GM23248 (cell line): ENCODE results near the gene ELF2.

Experiments used
- EZH2 ChIP-seq: fragments of 200-600 bp; sonication (generic); IDR thresholded peaks from 2 replicates; pipeline ENCODE4 v1.6.1; 2018; ENCODE audit warnings: antibody characterized with exemption, mild to moderate bottlenecking; ENCODE audit not compliant: insufficient read depth, poor library complexity, severe bottlenecking
- EZH2phosphoT487 ChIP-seq: fragments of 200-600 bp; sonication (generic); IDR thresholded peaks from 2 replicates; pipeline ENCODE4 v1.6.1; 2018; ENCODE audit warnings: antibody characterized with exemption, moderate library complexity, mild to moderate bottlenecking, low read depth; ENCODE audit not compliant: insufficient read depth

DNA sequence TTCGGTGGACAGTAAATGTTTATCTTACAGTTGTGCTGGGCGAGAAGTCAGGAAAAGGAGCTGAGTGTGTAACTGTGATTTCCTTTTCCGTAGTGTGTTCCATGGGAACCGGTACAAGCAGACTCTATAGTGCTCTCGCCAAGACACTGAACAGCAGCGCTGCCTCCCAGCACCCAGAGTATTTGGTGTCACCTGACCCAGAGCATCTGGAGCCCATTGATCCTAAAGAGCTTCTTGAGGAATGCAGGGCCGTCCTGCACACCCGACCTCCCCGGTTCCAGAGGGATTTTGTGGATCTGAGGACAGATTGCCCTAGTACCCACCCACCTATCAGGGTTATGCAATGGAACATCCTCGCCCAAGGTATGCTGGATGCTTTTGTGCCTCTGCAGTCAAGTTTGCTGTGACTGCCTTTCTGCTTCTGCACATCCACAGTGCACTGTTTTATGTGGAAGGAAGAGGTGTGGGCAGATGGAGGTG, 134.0 kb downstream of the ELF2 start:
- TF ChIP-seq EZH2phosphoT487 (no peak), EZH2 (no peak)
